Activated CD4-positive, alpha-beta T cell treated with anti-CD3 and anti-CD28 coated beads, Interleukin-2, amount 50 U/mL, for 16 hours (primary cell): ENCODE data around the gene ZNF532.

Experiments
- DNase-seq: peaks from one replicate; pipeline ENCODE4 v3.0.0-alpha.2; 2020

The ZNF532 gene

DNA sequence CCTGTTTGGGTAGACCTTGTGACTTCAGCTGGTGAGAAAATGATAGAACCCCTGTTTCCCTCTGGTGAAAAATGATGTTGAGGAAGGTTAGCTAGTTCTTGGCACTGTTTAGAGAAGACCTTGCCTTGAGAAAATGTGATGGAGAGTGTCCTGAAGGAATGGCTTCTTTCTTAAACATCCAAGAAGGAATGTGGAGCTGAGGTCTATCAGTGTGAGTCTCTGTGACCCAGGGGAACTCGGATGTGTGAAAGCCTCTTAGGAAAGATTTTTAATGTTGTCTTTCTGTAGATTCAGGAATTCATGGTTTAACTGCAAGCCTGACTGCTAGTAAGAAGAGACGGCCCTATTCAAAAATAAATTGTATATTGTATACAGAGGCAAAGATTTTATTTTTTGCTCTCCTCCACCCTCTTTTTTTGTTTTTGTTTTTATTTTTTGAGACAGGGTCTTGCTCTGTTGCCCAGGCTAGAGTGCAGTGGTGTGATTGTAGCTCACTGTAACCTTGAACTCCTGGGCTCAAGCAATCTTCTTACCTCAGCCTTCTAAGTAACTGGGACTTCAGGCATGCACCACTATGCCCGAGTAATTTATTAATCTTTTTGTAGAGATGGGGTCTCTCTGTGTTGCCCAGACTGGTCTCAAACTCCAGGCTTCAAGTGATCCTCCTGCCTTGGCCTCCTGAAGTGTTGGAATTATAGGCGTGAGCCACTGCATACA lies 87.5 kb downstream of the ZNF532 start:
- DNase-seq: no peak

DNA sequence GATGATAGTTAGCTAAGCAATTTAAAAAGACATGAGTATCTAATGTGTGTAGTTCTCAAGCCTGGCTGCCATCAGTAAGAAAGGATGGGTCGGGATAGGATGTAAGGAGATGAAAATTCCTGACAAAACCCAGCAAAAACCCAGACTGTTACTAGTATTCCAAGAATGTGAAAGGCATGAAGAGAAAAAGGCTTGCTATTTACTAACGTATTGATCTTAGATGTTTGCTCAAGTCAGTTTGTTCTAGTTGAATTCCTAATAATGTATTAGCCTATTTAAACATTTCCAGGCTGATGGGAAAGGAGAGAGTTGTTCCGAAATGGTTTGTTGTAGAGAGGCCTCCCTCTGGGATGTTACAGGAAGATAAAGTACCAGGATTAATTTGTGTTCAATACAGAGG lies 88.2 kb downstream of the ZNF532 start:
- DNase-seq: no peak

DNA sequence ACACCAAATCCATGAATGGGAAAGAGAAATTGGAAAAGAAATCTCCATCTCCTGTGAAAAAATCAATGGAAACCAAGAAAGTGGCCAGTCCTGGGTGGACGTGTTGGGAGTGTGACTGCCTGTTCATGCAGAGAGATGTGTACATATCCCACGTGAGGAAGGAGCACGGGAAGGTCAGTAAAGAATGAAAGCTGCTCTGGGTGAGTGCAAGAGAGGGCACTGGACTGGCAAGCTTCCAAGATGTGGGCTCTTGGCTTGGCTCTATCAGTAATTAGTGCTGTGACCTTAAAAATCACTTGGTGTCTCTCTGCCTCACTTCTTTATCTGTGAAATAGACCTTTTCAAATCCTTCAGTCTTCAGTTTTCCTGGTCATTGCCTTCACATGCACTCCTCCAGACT lies 89.0 kb downstream of the ZNF532 start:
- DNase-seq: no peak

DNA sequence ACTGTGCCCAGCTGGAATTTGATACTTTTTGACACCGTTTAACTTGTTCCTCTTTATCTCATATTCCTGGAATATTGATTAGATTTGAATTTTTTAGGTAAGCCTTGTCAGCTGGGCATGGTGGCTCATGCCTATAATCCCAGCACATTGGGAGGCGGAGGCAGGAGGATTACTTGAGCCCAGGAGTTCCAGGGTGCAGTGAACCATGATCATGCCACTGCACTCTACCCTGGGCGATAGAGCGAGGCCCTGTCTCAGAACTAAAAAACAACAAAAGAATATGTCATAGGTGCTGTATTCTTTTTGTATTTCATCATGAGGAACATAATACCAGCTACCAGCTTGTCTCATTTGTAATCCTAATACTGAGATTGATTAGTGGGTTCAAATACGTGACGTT lies 90.3 kb downstream of the ZNF532 start:
- no peak for DNase-seq

DNA sequence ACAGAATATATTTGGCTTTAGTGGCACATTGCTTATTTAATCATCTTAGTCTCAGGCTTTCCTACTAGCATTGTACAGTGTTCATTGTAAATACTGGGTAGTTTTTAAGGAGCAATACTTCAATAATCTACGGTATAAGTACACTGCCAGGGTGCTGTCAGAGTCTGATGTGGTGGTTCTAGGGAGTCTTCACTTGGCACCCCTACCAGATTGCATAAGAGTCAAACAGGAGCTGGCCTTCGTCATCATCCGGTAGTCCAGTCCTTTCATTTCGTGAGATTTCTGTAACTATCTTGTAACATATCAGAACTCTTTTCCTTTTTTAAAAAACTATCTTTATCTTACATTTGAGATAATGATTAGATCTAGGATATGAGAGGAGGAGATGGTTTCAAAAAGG lies 91.1 kb downstream of the ZNF532 start:
- DNase-seq: no peak

DNA sequence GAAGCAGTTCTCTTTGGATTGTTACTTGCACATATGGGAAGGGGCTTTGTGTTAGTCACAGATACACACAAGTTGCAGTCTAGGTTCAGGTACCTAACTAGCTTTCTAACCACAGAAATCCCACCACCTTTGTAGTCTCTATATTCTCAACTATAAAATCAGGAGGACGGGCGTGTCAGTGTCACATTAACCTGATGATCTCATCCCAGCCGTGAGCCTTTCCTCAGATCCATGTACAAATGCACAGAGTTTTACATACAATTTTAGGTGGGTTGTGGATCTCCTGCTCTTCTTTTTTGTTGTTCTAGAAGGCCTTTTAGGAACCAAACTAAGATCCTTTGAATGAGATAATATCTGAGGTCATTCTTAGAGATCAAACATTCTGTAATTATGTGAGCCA lies 94.0 kb downstream of the ZNF532 start:
- no peak for DNase-seq

DNA sequence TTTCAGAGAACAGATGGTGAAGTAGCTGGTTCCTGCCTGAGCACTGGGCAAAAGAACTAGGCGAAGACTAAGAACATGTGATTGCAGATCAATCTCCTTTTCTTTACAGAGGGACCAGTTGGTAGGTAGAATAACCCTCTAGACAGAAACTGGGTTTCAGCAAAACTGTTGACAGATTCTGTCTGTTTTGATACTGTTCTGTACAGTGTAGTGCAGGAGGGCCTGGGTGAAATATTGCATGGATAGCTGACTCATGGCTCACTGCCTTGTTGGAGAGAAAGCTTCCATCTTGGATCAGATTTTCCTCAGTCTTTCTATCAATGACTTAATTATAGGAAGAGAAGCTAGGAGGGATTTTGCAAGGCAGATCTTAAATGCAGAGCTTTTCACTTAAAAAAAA lies 95.8 kb downstream of the ZNF532 start:
- no peak for DNase-seq

DNA sequence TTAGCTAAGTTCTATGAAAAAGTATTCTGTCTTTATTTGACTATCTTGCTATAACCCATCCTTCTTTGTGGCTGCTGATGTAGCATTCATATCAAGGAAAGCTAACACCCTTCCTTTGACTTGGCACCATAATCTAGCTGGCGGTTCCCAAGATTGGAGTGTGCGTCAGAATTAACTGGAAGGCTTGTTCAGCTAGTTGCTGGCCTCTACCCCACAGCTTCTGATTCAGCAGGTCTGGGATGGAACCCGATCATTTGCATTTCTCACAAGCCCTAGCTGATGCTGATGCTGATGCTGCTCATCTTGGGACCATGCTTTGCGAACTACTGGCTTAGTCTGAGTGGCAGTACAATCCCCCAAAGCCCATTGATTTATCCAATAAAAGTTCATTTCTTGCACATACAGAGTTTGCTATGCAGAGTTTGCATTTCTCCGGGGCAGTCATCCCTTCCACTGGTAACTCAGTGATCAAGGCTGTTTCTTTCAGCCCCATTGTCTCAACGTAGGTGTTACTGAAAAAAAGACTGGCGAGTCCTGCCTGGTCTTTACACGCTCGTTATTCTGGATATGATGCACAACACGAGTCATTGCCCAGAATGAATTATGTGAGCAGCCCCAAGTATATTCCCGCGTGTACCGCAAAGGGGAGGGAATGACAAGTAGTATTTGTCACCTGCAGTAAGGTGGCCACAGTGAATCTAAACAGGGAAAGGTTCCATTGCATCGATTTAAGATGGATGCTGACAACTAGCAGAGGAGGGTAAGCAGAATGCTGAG lies 96.5 kb downstream of the ZNF532 start:
- DNase-seq: no peak

DNA sequence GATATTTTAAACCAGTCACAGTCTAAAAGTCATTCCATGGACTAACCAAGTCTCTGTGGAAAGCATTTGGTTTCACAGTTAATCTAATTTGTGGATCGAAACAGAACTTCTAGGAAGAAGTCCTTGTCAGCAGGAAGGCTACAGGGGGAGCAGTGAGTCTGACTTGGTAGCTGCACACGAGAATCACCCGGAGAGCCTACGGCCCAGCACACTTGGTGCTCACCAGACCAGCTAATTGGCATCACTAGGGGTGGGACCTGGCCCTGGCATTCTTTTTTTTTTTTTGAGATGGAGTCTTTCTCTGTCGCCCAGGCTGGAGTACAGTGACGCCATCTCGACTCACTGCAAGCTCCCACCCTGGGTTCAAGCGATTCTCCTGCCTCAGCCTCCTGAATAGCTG lies 97.7 kb downstream of the ZNF532 start:
- DNase-seq: no peak

DNA sequence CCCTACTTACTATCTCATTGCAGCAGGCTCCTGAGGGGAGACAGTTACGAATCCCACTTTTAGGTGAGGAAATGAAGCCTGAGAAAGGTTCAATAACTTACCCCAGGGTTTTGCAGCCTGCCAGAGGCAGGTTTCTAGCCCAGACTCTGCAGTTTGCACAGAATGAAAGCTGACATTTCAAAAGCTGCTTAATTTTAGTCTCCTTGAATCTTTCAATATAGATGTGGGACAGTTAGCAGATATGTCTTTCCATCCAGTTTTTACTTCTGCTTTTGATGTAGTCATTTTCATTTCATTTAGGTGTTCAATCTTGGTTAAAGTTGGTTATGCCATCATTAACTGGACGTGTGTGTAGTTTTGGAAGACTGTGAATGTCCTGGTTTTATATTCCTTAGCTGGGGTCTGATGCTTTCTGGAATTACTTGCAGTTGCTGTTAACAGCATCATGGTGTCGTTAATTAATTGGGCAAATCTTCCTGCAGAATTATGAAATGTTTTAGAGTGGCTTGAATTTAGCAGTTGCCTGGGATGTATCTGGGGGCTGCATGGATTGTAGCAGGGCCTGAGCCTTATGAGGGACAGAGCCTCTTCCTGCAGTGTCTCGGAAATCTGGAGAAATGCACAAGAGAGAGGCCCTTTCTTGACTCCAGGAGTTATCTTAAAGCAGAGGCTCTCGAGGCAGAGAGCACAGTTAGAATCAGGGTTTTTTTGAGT lies 100.8 kb downstream of the ZNF532 start:
- no peak for DNase-seq

DNA sequence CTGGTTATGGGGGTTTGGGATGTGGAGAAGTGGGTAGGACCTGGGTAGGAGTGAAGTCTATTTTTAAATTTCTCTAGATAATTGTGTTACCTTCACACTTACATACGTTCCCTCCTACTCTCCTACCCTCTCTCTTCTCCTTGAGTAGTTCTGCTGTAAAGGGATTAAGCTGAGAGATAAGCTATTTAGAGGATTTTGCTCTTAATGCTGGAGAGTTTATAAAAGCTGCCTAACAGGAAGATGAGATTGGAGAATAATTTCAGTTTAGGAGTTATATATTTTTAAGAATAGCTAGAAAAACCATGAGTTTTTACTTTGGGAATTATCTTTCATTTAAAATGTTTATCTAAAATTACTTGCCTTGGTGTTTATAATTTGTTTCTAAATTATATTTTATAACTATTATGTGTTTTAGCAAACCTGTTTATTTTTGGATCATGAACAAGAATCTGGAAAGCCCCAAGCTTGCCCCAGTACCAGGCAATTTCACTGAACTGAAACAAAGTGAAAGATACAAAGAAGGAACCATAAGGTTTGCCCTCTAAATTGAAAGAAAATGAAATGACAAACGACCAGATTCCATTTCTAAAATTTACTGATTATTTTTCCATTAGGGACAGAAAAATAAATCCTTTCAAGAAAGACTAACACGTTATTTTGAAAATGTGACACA lies 101.5 kb downstream of the ZNF532 start:
- DNase-seq: no peak

DNA sequence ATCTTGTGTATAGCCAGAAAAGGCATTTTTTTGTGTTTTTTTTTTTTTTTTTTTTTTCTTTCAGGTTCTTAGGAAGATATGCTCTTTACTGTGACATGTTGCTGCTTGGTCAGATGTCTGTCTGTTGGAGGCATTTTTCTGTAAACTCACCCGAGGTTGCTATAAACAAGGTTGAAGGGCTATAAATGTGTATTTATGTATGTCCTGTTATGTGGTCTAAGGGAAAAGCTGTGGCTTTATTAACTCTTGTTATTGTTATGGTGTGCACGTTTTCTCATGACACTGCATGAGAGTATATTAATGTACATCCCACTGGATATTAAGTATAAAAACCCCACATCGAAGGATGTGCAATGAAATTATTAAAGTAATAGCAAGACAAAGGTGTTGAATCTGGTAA lies 102.0 kb downstream of the ZNF532 start:
- no peak for DNase-seq

DNA sequence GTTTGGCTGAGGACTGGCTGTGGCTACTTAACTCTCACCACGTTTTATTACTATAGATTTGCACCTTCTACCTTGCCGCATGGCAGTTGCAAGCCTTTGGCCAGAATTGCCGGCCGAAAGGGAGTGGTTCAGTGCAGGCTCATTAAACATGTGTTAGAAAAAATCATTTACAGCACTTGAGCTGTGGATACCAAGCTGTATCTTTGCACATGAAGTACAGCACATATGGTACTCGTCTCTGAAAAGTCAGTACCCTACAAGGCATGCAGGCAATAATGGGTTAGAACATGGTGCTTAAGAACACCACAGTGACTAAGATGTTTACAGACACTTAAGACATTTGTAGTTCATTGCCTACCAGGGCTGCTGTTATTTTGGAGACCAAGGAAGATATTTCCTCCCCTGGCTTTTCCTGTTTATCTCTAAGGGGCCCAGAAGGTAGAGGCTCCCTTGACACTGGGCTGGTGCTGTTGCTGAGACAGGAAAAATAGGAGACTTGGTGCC lies 103.1 kb downstream of the ZNF532 start:
- no peak for DNase-seq

DNA sequence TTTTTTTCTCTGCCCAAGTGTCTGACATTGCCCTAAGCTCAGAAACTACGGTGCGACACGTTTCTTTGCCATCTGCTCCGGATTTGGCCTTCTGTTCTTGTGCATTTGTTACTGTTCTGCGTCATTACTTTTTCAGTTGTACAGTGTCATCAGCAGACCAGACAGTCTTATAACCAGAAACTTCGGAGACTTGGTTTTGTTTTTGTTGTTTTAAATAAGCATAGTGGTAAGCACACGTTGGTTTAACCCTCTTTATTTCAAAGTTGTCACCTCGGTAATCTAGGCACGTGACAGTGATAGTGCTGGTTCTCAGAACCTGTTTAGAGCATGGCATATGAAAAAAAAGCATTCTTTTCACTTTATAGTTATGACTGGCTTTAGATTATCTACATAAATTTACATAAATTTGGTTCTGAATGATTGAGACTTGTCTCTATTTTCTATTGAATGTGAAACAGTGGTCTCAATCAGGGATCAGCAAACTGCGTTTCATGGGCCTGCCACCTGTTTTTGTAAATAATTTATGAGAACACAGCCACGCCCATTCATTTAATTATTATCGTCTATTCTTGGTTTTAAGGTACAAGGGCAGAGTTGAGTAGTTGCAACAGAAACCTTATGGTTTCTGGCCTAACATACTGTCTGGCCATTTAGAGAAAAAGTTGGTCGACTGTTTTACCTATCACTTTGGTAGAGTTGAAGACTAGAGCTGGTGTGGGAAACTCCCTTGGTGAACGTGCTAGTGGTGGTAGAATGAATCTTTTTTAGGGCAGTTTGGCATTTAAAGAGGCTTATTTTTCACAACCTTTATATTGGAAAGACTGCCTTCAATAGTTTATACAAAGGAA lies 106.5 kb downstream of the ZNF532 start:
- no peak for DNase-seq

DNA sequence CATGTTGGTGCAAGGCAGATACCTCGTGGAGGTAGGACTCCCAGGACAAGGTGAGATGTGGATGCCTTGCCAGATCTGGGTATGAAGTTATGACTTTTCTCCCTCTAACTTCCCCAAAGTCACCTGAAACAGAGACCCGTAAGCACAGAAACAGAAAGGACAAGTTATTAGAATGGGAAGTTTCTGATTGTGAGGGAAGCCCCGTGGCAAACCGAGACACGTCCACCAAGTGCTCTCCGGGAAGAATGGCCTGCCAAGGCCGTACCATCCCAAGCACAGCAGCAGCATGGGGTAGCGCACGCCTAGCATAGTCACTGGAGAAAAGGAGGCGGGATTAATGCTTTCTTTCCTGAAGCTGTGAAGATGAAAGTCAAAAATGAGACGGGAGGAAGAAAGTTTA lies 110.6 kb downstream of the ZNF532 start:
- no peak for DNase-seq

DNA sequence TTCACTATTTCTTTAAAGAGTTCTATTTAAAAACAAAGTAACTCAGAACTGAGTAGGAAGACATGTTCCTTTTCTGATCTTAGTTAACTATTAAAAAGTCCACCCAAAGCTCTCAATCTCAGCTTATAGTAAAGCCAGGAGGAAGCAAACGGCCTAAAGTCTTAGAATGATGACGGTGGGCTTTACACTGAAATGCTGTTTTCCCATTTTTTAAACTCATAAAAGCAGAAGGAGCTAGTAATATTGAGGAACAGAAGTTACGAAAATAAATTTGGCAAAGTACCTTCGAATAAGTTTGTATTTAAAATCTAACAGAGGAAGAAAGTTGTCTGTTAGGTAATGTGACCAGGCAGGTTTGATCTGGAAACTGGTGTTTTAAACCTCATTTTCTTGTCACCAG lies 111.1 kb downstream of the ZNF532 start:
- DNase-seq: no peak

DNA sequence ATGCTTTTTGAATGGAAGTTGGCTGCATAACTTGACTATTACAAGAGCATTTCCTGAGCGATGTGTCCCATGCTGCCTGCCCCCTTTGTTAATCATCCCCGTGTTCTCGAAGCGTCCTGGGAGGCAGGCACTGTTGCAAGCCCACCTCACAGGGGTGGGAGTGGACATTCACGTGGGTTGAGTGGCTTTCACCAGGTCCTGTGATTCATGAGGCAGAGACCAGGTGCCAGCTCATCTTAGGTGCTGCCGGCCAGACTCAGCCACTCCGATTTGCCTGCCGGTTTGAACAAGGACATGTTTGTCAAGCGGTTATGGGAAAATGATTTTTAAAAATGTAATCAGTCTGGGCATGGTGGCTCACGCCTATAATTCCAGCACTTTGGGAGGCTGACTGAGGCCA lies 112.5 kb downstream of the ZNF532 start:
- no peak for DNase-seq

DNA sequence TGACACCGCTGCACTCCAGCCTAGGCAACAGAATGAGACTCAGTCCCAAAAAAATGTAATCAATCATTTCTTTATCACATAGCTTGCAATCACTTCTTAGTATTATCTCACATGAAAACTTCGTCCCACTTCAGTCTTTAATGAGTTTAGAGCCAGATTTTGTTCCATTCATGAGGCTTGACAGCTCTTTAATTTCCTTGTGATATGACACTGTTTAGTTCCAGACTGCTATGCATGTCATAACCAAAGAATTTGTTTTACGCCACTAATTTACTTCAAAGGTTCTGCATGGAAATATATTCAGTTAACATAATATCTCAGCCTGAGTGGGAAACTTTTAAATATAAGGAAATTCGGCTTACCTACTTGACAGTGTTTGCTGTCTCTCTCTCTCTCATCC lies 113.1 kb downstream of the ZNF532 start:
- DNase-seq: no peak

DNA sequence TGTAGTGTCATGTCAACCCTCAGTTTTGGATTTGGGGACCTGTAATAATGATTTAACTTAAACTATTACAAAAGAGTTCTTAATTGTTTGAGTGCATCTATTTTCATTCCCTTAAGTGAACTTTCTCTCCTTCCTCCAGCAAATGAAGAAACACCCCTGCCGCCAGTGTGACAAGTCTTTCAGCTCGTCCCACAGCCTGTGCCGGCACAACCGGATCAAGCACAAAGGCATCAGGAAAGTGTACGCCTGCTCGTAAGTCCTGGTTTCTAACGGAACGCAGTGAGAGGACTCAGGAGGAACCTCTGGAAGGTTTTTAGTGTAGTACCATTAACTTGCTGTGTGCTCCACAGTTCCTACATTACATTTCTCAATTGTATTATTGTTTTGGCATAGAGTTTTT lies 114.2 kb downstream of the ZNF532 start:
- no peak for DNase-seq

DNA sequence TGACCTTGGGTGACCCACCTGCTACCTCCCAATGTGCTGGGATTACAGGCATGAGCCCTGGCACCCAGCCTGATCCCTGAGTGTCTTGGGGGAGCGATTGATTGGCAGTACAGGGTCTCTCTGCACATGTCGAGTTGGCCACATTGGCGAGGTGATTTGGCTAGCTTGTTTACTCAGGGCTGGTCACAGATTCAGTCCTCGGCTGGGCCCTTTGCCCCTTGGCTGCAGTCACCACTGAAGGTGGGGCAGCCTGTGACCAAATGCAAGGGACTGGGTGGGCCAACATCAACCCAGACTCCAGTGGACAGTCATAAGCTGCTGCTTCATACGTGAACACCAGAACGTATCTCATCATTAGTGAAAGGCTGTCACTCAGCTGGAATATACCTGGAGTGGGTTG lies 114.9 kb downstream of the ZNF532 start:
- DNase-seq: no peak

DNA sequence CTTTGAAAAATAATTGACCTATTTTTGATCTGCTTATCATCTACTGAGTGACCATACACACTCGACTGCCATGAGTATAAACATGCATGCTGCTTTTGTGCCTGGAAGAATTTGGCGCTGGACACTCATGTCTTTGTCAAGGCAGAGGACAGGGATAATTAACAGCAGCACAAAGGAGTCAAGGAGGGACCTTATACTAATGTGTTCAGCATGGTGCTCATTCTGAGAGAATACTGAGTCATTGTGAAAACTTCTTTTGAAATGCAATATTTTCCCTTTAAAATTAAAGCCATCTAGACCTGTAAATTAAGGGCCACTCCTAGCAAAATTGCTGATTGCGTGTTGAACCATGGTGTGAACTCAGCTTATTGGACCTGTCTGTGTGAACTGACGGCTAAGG lies 116.3 kb downstream of the ZNF532 start:
- peak; percentile 36 for DNase-seq
